ENCODE data around the gene BTBD2.

Gene BTBD2

GRCh38 chr19:1959928-1960589 lies 55.5 kb downstream of the BTBD2 start:
- no peak for DNase-seq (ENCODE audit: low read depth in 2 of 2)

DNA sequence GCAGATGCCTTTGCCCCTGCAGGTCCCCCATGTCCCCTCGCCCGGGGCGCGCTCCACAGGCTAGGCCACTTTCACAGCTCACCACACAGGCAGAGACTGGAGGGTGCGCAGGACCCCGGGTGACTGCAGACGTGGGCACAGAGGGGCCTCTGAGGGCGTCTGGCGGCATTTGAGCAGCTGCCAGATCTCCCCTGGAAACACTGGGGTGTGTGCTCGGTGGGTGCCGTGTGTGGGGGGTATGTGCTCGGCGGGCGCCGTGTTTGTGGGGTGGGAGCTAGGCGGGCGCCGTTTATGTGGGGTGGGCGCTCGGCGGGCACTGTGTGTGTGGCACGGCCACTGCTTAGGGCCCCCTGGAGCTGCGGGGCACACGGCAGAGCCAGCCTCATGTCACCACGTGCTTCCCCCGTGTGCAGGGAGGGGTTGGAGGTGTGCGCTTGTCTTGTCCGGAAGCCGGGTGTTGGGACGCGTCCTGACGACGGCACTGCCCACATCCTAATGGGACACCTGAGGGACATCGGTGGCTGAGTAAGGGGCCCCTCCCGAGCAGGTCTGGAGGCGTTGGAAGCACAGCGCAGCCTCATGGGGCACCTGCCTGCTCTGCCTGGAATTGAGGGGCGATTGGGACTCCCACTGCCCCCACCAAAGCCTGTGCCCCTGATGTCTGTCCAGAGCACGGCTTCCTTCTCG lies 57.8 kb downstream of the BTBD2 start:
- no peak for DNase-seq (ENCODE audit: low read depth in 2 of 2)

DNA sequence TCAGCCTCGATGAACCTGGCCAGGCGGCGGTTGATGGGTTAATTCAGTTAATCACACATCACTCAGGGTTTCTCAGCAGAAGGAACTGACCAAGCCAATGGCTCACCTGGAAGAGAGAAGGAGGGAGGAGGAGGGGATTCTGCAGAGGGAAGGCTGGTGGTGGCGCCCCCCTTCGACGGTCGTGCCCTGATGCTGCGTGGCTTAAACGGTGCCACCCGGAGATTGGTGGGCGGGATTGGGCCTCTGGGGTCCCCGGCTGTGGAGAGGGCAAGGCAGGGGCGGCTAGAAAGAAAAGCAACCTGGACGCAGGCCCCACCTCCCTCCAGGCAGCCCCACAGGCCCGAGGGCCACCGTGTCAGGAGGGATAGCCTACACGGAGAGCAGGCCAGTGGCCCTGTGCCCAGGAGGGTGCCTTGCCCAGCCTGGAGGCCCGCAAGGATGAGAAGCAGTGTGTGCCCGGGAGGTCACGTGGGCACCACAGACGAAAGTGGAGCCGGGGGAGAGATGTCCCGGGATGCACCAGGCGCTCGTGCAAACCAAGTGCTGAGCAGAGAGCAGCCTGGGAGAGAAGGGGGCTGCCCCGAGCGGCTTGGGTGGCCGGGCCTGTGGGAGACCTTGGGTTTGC lies 58.5 kb downstream of the BTBD2 start:
- no peak for DNase-seq (ENCODE audit: low read depth in 2 of 2)

- DNase-seq (ENCODE audit: low read depth in 2 of 2), result no peak
These were observed 59.4 kb downstream of the BTBD2 start for GRCh38 chr19:1956122-1956494.

DNA sequence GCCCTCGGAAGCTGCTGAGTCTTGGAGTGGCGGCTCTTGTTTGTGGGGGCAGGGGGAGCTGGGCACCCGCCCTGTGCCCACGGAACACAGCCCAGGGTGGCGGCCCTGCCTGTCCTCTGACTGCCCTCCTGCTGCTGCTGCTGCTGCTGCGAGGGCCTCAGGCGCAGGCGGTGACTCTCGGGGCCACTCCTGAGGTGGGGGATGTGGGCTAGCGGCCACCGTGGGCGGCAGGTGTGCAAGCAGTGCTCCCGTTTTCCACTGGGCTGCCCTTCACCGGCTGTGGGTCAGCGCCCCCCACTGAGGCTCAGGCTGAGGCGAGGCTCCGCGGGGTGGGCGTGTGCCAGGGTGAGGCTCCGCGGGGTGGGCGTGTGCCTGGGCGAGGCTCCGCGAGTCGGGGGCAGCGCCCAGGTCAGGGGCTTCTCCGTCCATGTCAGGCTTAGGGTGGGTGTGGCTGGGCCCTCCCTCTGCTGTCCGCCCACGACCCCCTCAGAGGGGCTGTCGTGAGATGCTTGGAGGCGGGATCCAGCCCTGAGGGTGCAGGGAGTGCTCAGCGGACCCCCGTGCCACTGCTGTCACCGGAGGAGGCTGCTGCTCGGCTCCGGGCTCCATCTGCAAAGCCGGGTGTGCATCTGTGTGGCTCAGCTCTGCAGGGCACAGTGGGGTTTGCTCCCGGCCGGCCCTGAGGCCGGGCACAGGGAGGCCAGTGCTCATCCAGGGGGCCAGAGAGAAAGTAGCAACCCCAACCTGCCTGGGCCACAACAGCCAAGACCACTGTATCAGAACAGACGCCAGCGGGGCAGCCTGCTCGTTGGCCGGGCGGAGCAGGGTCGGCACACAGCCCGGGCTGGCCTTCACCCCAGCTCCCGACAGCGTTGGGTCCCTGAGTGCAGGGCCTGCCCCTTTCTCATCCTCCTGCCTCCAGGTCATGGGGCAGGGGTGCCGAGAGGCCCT lies 60.1 kb downstream of the BTBD2 start:
- DNase-seq (ENCODE audit: low read depth in 2 of 2), result no peak

- no peak for DNase-seq (ENCODE audit: low read depth in 2 of 2)
These were observed 61.0 kb downstream of the BTBD2 start for GRCh38 chr19:1954532-1954933.

- no peak for DNase-seq (ENCODE audit: low read depth in 2 of 2)
These were observed 61.9 kb downstream of the BTBD2 start for GRCh38 chr19:1953441-1954094.

- no peak for DNase-seq (ENCODE audit: low read depth in 2 of 2)
These were observed 62.5 kb downstream of the BTBD2 start for GRCh38 chr19:1953037-1953436.

- DNase-seq (ENCODE audit: low read depth in 2 of 2), result no peak
These were observed 62.9 kb downstream of the BTBD2 start for GRCh38 chr19:1952635-1953034.

DNA sequence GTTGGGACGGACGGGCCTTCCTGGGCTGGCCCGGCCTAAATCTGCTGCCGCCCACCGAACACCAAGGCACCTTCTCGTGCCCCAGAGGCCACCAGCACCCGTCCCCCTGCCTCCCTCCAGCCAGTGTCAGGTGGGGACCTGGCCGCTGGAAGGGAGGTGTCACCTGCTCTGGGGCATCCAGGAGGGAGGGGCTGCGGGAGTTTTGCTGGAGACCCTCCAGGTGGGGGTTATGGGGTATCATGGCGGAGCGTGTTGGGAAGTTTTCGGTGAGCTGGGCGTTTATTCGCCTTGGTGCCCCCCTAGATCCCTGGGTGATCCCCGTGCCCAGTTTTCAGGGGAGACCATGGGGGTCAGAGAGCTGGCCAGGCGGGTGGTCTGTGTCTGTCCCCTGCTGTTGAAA lies 64.9 kb downstream of the BTBD2 start:
- DNase-seq (ENCODE audit: low read depth in 2 of 2), result no peak

DNA sequence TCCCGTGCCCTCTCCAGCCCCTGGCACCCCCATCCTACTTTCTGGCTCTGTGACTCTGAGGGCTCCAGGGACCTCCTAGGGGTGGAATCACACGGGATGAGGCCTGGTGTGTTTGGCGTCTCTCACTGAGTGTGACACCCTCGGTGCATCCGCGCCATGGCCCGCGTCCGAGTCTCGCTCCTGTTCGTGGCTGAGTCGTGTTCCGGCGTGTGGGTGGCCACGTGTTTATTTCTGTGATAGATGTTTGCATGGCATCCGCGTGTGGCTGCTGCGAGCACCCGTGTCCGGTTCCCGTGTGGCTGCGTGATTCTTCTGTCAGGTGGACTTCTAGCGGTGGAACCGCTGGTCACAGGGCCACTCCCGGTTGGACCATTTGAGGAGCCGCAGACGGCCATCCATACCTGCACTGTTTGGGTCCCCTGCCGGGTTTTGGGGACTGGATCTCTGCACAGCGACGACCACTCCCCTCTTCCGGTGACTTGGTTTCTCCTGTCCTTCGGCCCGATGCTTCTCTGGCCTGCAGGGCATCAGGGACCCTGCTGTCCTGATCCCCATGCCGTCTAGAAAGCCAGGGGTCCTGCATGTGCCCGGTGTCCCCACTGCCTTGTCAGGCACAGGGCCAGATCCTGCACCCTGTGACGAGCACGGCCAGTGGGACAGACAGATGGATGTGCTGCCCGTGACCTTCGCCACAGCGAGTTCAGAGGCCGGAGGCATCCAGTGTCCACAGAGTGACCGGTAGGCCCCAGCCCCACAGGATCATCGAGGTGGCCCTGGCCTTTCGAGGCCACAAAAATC lies 66.0 kb downstream of the BTBD2 start:
- no peak for DNase-seq (ENCODE audit: low read depth in 2 of 2)

- DNase-seq (ENCODE audit: low read depth in 2 of 2), result no peak
These were observed 67.8 kb downstream of the BTBD2 start for GRCh38 chr19:1947651-1948209.

GRCh38 chr19:1945899-1946298 lies 69.6 kb downstream of the BTBD2 start:
- no peak for DNase-seq (ENCODE audit: low read depth in 2 of 2)

GRCh38 chr19:1944916-1945561 lies 70.5 kb downstream of the BTBD2 start:
- DNase-seq (ENCODE audit: low read depth in 2 of 2), result no peak

GRCh38 chr19:1944088-1944915 lies 71.2 kb downstream of the BTBD2 start:
- no peak for DNase-seq (ENCODE audit: low read depth in 2 of 2)

DNA sequence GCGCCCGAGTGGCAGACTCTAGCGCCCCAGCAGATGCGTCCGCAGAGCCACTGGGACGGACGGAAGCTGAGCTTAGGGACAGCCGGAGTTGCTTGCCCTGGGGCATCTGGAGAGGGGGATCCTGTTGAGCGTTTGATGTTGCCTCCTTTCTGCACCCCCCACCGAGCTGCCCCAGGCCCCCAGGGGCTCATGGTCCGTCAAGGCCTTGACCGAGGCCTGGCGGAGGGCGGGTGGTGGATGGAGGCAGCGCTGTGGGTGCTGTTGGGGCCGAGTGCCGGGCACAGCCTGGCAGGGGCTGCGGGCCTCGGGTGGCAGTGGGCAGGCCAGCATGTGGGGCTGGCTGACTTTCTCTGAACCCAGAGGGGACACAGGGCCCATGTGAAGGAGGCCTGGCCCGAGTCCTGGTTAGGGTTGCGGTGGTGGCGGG lies 71.8 kb downstream of the BTBD2 start:
- no peak for DNase-seq (ENCODE audit: low read depth in 2 of 2)

GRCh38 chr19:1942934-1943555 lies 72.5 kb downstream of the BTBD2 start:
- DNase-seq (ENCODE audit: low read depth in 2 of 2), result no peak
